ENCODE results near the gene DPP9. TPM values are rescaled to one million over a fixed set of nuclear protein-coding genes. Genes with fewer than 3 reads are reported as not detected.
"Not testable (repeated sequence)": the region's sequence is repeated elsewhere in the genome, so short reads cannot be mapped to it uniquely, and the experiment has no call there.

DPP9 gene
- 49.0 TPM for polyA plus RNA-seq (2013, experiment 1 of 2; ENCODE audit: insufficient read length)
- 31.3 TPM for polyA plus RNA-seq (2013, experiment 2 of 2; ENCODE audit: insufficient read length)

DNA sequence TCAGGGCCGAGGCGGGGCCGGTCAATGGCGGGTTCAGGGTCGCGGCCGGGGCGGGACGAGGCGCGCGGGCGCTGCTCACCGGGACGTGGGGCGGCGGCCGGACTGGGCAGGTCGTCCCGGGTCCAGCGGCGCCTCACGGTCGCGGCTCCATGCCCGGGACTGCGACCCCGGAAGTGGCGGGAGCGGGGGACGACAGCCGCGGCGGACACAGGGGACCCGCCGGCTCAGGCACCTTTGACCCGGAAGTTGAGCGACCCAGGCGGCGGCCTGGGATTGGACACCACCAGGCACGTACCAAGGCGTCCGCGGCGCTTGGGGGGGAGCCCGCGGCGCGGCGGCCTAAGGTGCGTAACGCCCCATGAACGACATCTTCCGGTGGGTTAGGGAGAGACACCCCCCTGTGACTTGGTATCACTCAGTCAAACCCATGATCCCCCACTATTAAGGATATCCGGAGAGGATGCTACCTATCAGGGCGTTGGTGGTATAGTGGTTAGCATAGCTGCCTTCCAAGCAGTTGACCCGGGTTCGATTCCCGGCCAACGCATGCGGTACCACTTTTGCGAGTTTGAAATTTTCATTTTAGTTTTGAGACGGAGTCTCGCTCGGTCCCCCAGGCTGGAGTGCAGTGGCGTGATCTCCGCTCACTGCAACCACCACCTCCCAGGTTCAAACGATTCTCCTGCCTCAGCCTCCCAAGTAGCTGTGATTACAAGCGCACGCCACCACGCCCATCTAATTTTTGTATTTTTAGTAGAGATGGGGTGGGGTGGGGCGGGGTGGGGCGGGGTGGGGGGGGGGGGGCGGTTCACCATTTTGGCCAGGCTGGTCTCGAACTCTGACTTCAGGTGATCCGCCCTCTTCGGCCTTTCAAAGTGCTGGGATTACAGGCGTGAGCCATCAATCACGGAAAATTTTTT is at the start of gene DPP9:
Gene DPP9 (minus strand): TSS at position 248 of the 920 bp plus-strand sequence. CDS start 3,936 bp downstream, outside the sequence.
- DNase-seq = peak; percentile 98

DNA sequence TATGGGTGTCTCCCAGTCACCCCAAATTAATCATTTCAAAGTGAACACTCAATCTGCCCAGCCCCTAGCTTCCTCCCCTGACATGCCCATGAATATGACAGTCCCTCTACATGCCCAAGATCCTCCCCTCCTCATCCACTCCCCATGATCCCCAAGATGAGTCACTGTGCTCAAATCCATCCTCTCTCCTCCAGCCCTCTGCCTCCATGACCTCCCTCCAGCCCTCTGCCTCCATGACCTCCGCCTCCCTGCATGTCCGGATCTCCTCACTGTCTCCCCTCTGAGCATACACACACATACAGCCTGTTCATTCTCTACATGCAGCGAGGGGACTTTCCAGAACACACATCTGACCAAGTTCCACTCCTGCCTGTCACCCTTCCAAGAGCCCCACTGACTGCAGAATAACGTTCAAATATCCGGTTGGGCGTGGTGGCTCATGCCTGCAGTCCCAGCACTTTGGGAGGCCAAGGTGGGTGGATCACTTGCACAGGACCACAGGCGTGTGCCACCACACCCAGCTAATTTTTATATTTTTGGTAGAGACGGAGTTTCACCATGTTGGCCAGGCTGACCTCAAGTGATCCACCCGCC is 49.5 kb upstream of the DPP9 start:
- no peak for DNase-seq

DNA sequence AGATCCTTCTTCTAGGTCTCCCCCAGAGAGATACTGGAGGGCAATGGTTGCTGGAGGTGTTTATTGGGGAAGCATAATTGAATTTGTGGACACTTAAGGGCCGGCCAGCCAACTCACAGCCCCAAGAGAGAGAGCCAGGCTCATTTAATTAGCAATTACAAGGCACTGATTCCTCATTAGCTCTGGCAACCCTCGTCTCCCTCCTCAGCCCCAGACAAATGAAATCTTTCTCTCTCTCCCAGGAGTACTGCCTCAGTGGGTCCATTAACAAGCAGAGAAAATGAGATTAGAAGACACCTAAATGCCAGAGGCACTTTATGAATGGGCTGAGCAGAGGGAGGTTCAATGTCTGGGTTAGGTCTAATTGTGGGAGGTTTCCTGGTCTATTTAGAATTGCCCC is 48.9 kb upstream of the DPP9 start:
- DNase-seq = no peak

DNA sequence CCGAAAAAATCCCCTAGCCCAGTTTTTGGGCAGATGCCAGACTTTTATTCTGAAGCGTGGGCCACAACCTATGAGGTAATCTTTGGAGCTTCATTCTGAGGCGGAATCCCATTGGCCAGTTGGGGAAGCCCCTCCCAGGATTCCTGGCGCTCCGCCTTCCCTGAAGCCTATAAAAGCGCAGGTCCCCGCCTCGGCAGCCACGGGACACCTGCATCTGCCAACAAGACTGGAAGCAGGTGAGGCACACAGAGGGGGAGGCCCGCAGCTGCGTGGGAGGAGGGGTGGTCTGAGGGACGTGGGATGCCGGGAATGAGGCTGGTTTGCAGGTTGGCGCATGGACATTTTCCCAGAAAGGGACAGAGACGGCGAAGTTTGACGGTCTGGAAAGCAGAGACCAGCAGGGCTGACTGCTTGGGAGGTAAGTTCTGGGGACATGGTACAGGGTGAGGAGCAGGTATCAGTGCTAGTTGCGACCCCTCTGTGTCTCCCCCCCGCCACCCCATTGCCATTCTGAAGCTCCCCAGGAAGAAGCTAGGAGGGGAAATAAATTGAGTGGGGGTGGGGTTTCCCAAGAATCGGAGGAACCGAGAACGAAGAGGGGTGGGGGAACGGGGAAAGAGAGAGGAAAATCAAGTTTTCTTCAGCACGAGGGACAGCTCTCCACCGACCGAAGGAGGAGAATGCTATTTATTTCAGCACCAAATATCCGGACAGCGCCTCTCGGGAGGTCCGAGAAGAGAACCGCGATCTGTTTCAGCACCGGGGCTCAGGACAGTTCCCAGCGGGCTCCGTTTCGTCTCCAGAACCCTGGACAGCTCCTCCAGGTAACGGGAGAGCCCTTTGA is 45.5 kb upstream of the DPP9 start:
- peak; percentile 79 for DNase-seq

DNA sequence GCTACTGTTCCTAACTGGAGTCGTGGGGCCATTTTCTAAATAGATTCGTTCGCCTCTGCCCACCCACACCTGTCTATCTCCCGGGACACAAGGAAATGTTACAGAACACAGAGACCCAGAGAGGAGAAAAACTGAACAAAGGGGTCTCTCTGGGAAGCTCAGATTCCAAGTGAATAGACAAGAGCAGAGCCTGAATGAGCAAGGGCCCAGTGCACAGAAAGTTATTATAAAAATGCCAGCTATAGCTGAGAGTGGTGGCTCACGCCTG is 40.7 kb upstream of the DPP9 start:
- DNase-seq = no peak

DNA sequence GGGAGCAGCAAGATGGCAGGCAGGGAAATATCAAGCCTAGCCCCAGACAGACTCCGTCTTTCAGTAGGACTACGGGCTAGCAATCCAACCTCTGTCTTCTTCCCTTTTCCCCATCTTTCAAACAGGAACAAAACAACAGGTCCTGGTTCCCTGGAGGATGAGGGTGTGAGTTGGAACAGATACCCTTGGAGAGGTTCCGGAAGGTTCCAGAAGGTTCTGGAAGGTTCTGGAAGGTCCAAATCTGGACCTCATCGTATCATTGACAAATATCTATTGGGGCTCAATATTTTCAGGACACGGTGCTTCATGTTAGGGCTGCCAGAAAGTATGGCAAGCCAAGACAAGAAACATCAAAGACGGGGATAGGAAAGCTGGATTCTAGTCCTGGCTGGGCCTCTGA is 39.4 kb upstream of the DPP9 start:
- DNase-seq = no peak

DNA sequence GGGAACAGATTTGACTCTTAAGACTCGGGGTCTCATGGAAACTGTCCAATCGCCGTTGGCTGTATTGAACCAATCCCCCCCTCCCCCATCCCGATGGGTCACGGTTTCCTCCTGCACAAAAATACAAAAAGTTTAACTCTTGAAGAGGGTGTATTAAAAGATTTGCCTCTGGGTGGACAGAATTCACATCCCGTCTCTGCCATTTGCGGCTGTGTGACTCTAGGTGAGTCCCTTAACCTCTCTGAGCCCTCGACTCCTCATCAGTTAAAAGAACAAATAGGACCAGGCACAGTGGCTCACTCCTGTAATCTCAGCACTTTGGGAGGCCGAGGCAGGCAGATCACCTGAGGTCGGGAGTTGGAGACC is 36.6 kb upstream of the DPP9 start:
- DNase-seq = no peak

DNA sequence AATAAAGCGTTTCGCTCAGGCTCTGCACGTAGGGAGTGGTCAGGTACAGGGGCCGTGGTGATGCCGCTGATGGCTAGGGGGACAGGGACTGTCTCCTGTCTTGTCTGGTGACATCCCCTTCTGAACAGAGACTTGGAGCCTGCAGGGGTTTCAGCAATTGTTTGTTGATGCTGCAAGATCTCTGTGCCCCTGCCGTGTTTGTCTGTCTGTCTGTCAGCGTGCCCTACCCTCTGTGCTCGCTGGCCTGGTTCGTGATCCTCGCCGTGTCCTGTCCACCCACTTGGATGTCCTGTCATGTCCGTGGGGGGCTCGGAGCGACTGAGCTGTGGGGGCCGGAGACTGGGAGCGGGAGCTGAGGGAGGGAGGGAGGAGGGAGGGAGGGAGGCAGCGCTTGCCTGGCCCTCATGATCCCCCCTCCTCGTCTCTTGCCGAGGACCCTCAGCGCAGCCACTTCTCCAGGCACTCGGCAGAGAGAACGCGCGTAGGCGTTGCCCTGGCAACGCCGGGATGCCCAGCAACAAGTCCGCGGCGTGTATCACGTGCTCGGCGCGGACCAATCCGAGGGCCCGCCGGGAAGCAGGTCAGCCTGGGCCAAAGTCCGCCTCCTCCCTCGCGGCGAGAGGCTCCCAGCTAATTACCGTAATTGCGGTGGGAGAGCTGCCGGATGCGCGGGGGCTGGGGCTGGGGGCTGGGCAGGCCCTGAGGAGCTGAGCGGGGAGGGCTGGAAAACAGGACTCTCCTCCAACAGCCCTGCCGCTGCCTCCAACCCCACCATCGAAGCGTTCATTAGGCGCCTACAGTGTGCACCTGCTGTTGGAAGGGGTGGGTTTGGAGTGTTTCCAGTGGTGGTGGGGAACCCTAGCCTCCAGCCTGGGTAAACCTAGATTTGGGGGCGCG is 36.0 kb upstream of the DPP9 start:
- DNase-seq = peak; percentile 80

DNA sequence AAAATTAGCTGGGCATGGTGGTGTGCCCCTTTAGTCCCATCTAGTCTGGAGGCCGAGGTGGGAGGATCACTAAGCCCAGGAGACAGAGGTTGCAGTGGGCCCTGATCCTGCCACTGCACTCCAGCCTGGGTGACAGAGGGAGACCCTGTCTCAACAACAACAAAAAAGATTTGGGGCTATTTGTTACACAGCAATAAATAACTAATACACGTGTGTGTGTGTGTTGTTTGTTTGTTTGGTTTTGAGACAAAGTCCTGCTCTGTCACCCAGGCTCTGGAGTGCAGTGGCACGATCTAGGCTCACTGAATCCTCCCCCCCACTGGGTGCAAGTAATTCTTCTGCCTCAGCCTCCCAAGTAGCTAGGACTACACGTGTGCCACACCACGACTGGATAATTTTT is 35.0 kb upstream of the DPP9 start:
- DNase-seq = no peak

DNA sequence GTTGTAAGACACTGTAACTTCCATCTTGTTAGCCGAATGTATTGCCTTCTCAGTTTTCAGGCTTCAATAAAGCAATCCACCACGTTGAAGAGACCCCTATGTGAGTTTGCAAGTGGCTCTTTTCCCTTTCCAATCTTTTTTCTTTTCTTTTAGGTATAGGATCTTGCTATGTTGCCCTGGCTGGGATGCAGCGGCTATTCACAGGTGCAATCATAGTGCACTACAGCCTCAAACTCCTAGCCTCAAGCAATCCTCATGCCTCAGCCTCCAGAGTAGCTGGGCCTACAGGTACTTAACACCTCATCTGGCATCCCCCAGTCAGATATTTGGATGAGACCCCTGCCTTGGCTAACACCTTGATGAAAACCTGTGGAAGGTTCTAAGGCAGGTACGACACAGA is 34.4 kb upstream of the DPP9 start:
- no peak for DNase-seq

DNA sequence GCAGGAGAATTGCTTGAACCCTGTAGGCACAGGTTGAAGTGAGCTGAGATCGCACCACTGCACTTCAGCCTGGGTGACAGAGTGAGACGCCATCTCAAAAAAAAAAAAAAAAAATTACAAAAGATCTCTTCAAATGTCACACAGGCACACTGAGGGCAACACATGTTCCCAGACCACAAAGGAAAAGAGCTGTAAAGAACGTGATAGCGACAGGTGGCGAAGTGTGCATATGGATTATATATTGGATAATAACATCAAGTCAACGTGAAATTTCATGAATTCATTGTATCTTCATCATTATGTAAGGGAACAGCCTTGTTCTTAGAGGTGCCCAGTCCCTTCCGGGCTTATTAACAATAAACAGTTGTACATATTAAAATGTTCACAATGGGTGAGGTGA is 31.8 kb upstream of the DPP9 start:
- DNase-seq = no peak

DNA sequence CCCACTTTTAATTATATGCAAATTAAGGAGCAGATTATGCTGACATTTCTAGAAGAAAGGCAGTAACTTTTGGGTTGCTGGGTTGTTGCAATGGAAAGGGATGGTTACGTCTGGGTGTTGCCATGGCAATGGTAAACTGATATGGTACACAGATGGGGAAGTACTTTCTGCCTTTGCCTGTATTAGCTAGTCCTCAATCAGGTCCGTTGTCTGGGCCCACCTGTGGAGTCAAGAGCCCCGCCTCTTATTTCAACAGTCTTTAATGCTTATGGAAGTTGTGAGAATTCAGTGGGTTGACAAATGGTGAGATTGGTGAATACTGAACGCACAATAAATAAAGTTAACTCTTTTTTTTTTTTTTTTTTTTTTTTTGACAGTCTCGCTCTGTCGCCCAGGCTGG is 30.6 kb upstream of the DPP9 start:
- DNase-seq = no peak

DNA sequence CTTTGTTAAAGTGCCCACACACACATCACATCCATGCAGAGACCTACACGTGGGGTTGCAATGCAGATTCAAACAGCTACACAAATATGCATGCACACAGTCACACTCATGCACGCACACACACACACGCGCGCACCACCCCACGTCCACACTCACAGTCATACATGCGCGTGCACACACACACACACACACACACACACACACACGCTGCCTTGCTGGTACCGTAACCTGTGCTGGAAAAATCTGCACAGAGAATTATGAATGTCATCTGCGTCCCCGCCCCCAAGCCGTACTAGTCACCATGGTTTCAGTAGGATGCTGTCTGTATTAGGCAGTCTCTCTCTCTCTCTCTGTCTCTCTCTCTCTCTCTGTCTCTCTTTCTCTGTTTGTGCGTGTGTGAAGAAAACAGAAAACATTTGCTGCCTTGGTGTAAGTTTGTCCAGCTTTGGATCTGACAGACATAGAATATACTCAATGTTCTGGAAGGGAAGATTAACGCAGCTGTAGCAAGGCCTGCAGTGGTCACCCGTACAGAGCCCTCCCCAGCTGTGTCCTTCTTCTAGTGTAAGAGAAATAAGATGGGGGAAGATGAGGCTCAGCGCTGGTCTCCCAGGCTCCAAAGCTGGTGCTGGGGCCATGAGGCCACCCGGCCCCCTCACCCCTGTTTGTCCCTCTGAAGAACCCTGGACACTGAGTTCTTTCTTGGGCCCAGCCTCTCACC is 26.4 kb upstream of the DPP9 start:
- no peak for DNase-seq

DNA sequence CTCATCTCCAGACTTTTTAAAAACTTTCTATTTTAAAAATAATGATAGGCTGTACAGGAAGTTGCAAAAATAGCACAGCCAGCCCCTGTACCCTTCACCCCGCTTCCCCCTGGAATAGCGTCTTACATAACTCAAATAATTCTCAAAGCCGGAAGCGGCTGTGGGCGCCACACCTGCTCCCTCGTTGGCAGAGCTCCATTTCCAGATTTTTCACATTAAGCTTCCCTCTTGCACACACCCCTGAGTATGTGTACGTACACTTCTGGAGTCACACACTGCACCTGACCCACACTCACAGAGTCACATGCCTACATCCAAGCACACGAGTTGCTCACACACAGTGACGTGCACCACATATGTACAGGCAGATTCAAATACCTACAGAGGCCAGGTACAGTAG is 24.9 kb upstream of the DPP9 start:
- DNase-seq = no peak

DNA sequence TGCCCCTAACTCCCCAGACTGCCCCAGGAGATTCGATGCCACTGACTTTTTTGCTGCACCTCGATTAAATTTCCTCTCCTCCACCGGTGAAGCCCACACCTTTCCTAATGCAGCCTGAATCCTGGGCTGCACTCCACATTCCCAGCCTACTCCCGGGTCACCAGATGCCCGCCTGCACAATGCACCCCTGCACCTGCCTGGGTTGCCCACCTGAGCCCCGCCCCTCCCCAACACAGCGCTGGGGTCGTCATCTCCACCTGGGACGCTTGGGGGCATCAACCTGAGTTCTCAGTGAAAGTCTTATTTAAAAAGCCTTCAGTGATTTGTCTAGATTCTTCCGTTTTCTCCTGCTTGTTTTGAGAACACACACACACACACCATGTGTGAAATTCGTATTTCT is 24.5 kb upstream of the DPP9 start:
- no peak for DNase-seq

DNA sequence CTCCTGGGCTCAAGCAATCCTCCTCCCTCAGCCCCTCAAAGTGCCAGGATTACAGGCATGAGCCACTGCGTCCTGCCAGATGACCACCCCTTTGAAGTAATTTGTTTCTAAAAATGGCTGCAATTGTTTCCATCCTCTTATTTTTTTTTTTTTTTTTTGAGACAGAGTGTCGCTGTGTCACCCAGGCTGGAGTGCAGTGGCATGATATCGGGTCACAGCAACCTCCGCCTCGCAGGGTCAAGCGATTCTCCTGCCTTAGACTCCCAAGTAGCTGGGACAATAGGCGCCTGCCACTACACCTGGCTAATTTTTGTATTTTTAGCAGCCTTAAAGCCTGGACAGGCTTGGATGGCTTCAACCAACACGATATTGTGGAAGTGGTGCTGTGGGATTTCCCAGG is 22.3 kb upstream of the DPP9 start:
- DNase-seq = no peak

DNA sequence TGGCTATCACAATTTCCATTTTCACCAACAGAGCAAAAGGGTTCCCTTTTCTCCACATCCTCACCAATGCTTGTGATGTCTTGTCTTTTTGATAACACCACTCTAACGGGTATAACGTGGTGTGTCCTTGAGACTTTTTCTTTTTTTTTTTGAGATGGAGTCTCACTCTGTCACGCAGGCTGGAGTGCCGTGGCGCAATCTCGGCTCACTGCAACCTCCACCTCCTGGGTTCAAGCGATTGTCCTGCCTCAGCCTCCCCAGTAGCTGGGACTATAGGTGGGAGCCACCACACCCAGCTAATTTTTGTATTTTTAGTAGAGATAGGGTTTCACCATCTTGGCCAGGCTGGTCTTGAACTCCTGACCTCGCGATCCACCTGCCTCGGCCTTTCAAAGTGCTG is 21.5 kb upstream of the DPP9 start:
- DNase-seq = not testable (repeated sequence)

DNA sequence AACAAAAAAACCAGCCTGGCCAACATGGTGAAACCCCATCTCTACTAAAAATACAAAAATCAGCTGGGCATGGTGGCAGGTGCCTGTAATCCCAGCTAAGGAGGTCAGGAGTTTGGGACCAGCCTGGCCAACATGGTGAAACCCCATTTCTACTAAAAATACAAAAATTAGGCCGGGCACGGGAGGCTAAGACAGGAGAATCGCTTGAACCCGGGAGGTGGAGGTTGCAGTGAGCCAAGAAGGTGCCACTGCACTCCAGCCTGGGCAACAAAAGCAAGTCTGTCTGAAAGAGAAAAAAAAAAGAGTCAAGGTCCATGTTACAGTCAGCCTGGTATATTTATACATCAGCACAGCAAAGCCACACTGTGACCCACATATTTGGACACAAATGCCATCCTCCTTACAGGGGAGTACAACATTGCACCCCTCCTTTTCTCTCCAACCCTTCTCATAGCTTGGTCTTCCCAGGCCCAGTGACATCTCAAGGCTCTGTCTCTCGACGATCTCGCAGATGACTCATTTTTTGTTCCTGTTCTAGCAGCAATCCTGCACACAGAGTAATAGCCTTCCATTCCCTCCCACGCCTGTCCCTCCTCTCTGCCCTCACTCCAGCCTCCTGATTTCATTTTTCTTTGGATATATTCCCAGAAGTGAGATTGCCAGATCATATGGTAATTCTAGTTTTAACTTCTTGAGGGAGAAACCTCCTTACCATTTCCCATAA is 21.0 kb upstream of the DPP9 start:
- peak; percentile 80 for DNase-seq

DNA sequence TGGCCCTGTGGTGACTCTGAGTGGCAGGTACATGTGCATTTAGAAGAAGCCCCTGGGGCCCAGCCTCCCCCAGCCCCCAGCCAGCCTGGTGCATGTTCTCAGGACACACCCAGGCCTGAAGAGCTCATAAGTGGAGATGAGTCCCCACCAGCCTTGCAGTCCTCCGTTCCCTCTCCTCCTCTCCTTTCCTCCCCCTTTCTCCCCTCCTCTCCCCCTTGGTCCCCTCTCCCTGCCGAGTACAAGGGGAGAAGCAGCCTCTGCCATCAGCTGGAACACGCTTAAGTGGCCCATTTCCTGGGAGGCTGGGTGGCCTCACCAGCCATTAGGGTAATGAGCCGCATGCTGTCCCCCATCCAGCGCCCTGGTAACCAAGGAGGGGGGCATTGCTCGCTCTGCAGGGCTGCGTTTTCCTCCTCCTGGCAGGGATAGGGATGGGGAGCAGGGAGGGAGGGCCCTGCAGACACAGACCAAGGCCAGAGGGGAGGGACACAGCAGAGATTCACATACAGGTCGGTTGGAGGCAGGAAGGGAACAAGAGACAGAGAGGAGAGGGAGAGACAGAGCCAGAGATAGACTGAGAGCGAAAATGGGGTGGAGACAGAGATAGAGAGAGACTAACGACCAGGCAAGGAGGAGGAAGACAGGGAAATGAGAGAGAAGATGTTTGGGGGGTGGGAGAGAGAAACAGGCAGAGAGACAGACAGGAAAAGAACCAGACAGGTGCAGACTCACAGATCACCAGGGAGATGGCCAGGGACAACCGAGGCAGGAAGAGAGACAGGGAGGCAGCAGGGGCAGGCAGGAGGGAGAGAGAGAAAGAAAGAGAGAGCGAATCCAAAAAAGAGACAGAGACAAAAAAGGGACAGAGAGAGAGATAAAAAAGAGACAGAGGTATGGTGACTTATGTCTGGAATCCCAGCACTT is 19.3 kb upstream of the DPP9 start:
- no peak for DNase-seq

DNA sequence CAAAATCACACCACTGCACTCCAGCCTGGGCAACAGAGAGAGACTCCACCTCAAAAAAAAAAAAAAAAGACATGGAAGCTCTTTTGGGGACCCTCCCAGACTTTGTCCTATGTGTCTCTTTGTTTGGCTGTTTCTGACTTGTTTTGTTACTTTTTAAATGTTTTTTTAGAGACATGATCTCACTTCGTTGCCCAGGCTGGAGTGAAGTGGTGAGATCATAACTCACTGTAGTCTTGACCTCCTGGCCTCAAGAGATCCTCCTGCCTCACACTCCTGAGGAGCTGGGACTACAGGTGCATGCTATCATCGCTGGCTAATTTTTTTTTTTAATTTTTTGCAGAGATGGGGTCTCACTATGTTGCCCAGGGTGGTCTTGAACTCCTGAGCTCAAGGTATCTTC is 16.4 kb upstream of the DPP9 start:
- no peak for DNase-seq
